ENCODE results near the gene UQCRFS1.
"Not testable (repeated sequence)": the region's sequence is repeated elsewhere in the genome, so short reads cannot be mapped to it uniquely, and the experiment has no call there.

The UQCRFS1 gene

GRCh38 chr19:29247471-29247870 lies 34.5 kb upstream of the UQCRFS1 start:
- no peak overlapping the region for H3K9ac ChIP-seq (ENCODE audit: low read length)
- no peaks in the 10 kb centered on the region for H3K27me3 ChIP-seq (ENCODE audit: control insufficient read depth, insufficient read depth, low read length)
- no peaks in the 10 kb centered on the region for H3K36me3 ChIP-seq (ENCODE audit: control insufficient read depth, low read depth, low read length)
- H3K4me3 ChIP-seq (ENCODE audit: low read length) = no peak overlapping the region
- no peak overlapping the region for H3K27ac ChIP-seq (ENCODE audit: low read length)
- peaks cover 8% of the 10 kb centered on the region for H3K4me1 ChIP-seq (ENCODE audit: control insufficient read depth, low read depth, low read length)
- H3K9me3 ChIP-seq (ENCODE audit: control insufficient read depth, low read depth, low read length) = no peaks in the 10 kb centered on the region

- Histone ChIP-seq H3K9ac (ENCODE audit: low read length) (no peak overlapping the region), H3K27me3 (ENCODE audit: control insufficient read depth, insufficient read depth, low read length) (no peaks in the 10 kb centered on the region), H3K36me3 (ENCODE audit: control insufficient read depth, low read depth, low read length) (no peaks in the 10 kb centered on the region), H3K4me3 (ENCODE audit: low read length) (no peak overlapping the region), H3K4me1 (ENCODE audit: control insufficient read depth, low read depth, low read length) (peaks cover 8% of the 10 kb centered on the region), H3K9me3 (ENCODE audit: control insufficient read depth, low read depth, low read length) (no peaks in the 10 kb centered on the region), H3K27ac (ENCODE audit: low read length) (no peak overlapping the region)
These were observed 34.1 kb upstream of the UQCRFS1 start for GRCh38 chr19:29247051-29247450.

- Histone ChIP-seq H3K27ac (ENCODE audit: low read length) (no peak overlapping the region), H3K4me3 (ENCODE audit: low read length) (no peak overlapping the region), H3K27me3 (ENCODE audit: control insufficient read depth, insufficient read depth, low read length) (no peaks in the 10 kb centered on the region), H3K4me1 (ENCODE audit: control insufficient read depth, low read depth, low read length) (peaks cover 8% of the 10 kb centered on the region), H3K9ac (ENCODE audit: low read length) (no peak overlapping the region), H3K36me3 (ENCODE audit: control insufficient read depth, low read depth, low read length) (no peaks in the 10 kb centered on the region), H3K9me3 (ENCODE audit: control insufficient read depth, low read depth, low read length) (no peaks in the 10 kb centered on the region)
These were observed 32.3 kb upstream of the UQCRFS1 start for GRCh38 chr19:29245215-29245614.

- Histone ChIP-seq H3K9me3 (ENCODE audit: control insufficient read depth, low read depth, low read length) (peaks cover 3% of the 10 kb centered on the region), H3K27me3 (ENCODE audit: control insufficient read depth, insufficient read depth, low read length) (no peaks in the 10 kb centered on the region), H3K4me3 (ENCODE audit: low read length) (no peak overlapping the region), H3K27ac (ENCODE audit: low read length) (no peak overlapping the region), H3K36me3 (ENCODE audit: control insufficient read depth, low read depth, low read length) (no peaks in the 10 kb centered on the region), H3K4me1 (ENCODE audit: control insufficient read depth, low read depth, low read length) (no peaks in the 10 kb centered on the region), H3K9ac (ENCODE audit: low read length) (no peak overlapping the region)
These were observed 28.4 kb upstream of the UQCRFS1 start for GRCh38 chr19:29241324-29241723.

- peaks cover 3% of the 10 kb centered on the region for H3K9me3 ChIP-seq (ENCODE audit: control insufficient read depth, low read depth, low read length)
- H3K9ac ChIP-seq (ENCODE audit: low read length) = no peak overlapping the region
- H3K36me3 ChIP-seq (ENCODE audit: control insufficient read depth, low read depth, low read length) = no peaks in the 10 kb centered on the region
- H3K4me1 ChIP-seq (ENCODE audit: control insufficient read depth, low read depth, low read length) = no peaks in the 10 kb centered on the region
- no peak overlapping the region for H3K27ac ChIP-seq (ENCODE audit: low read length)
- H3K4me3 ChIP-seq (ENCODE audit: low read length) = no peak overlapping the region
- H3K27me3 ChIP-seq (ENCODE audit: control insufficient read depth, insufficient read depth, low read length) = no peaks in the 10 kb centered on the region
These were observed 26.3 kb upstream of the UQCRFS1 start for GRCh38 chr19:29239213-29239776.

GRCh38 chr19:29233591-29233990 lies 20.6 kb upstream of the UQCRFS1 start:
- H3K4me1 ChIP-seq (ENCODE audit: control insufficient read depth, low read depth, low read length) = no peaks in the 10 kb centered on the region
- H3K9me3 ChIP-seq (ENCODE audit: control insufficient read depth, low read depth, low read length) = peaks cover 3% of the 10 kb centered on the region
- H3K27ac ChIP-seq (ENCODE audit: low read length) = no peak overlapping the region
- H3K4me3 ChIP-seq (ENCODE audit: low read length) = no peak overlapping the region
- no peaks in the 10 kb centered on the region for H3K27me3 ChIP-seq (ENCODE audit: control insufficient read depth, insufficient read depth, low read length)
- H3K36me3 ChIP-seq (ENCODE audit: control insufficient read depth, low read depth, low read length) = no peaks in the 10 kb centered on the region
- H3K9ac ChIP-seq (ENCODE audit: low read length) = no peak overlapping the region

- Histone ChIP-seq H3K9me3 (ENCODE audit: control insufficient read depth, low read depth, low read length) (peaks cover 3% of the 10 kb centered on the region), H3K36me3 (ENCODE audit: control insufficient read depth, low read depth, low read length) (no peaks in the 10 kb centered on the region), H3K27me3 (ENCODE audit: control insufficient read depth, insufficient read depth, low read length) (no peaks in the 10 kb centered on the region), H3K27ac (ENCODE audit: low read length) (no peak overlapping the region), H3K9ac (ENCODE audit: low read length) (no peak overlapping the region), H3K4me3 (ENCODE audit: low read length) (no peak overlapping the region), H3K4me1 (ENCODE audit: control insufficient read depth, low read depth, low read length) (no peaks in the 10 kb centered on the region)
These were observed 19.4 kb upstream of the UQCRFS1 start for GRCh38 chr19:29232315-29232852.

GRCh38 chr19:29231306-29231705 lies 18.4 kb upstream of the UQCRFS1 start:
- H3K36me3 ChIP-seq (ENCODE audit: control insufficient read depth, low read depth, low read length); H3K27ac ChIP-seq (ENCODE audit: low read length); H3K4me1 ChIP-seq (ENCODE audit: control insufficient read depth, low read depth, low read length); H3K4me3 ChIP-seq (ENCODE audit: low read length); H3K27me3 ChIP-seq (ENCODE audit: control insufficient read depth, insufficient read depth, low read length); H3K9ac ChIP-seq (ENCODE audit: low read length); H3K9me3 ChIP-seq (ENCODE audit: control insufficient read depth, low read depth, low read length): not testable (repeated sequence)

- Histone ChIP-seq H3K4me1 (ENCODE audit: control insufficient read depth, low read depth, low read length) (peaks cover 5% of the 10 kb centered on the region), H3K27me3 (ENCODE audit: control insufficient read depth, insufficient read depth, low read length) (no peaks in the 10 kb centered on the region), H3K36me3 (ENCODE audit: control insufficient read depth, low read depth, low read length) (no peaks in the 10 kb centered on the region), H3K9me3 (ENCODE audit: control insufficient read depth, low read depth, low read length) (no peaks in the 10 kb centered on the region), H3K9ac (ENCODE audit: low read length) (no peak overlapping the region), H3K27ac (ENCODE audit: low read length) (no peak overlapping the region), H3K4me3 (ENCODE audit: low read length) (no peak overlapping the region)
These were observed 4.7 kb upstream of the UQCRFS1 start for GRCh38 chr19:29217616-29218015.

- Histone ChIP-seq H3K9ac (ENCODE audit: low read length) (no peak overlapping the region), H3K4me3 (ENCODE audit: low read length) (no peak overlapping the region), H3K27ac (ENCODE audit: low read length) (no peak overlapping the region), H3K9me3 (ENCODE audit: control insufficient read depth, low read depth, low read length) (no peaks in the 10 kb centered on the region), H3K36me3 (ENCODE audit: control insufficient read depth, low read depth, low read length) (no peaks in the 10 kb centered on the region), H3K27me3 (ENCODE audit: control insufficient read depth, insufficient read depth, low read length) (no peaks in the 10 kb centered on the region), H3K4me1 (ENCODE audit: control insufficient read depth, low read depth, low read length) (peaks cover 13% of the 10 kb centered on the region)
These were observed 3.1 kb upstream of the UQCRFS1 start for GRCh38 chr19:29216021-29216420.

- Histone ChIP-seq H3K4me1 (ENCODE audit: control insufficient read depth, low read depth, low read length) (peaks cover 13% of the 10 kb centered on the region), H3K27me3 (ENCODE audit: control insufficient read depth, insufficient read depth, low read length) (no peaks in the 10 kb centered on the region), H3K27ac (ENCODE audit: low read length) (no peak overlapping the region), H3K9ac (ENCODE audit: low read length) (no peak overlapping the region), H3K36me3 (ENCODE audit: control insufficient read depth, low read depth, low read length) (no peaks in the 10 kb centered on the region), H3K9me3 (ENCODE audit: control insufficient read depth, low read depth, low read length) (no peaks in the 10 kb centered on the region), H3K4me3 (ENCODE audit: low read length) (no peak overlapping the region)
These were observed 2.4 kb upstream of the UQCRFS1 start for GRCh38 chr19:29215322-29215845.

- Histone ChIP-seq H3K27ac (ENCODE audit: low read length) (no peak overlapping the region), H3K4me3 (ENCODE audit: low read length) (no peak overlapping the region), H3K36me3 (ENCODE audit: control insufficient read depth, low read depth, low read length) (no peaks in the 10 kb centered on the region), H3K9me3 (ENCODE audit: control insufficient read depth, low read depth, low read length) (no peaks in the 10 kb centered on the region), H3K4me1 (ENCODE audit: control insufficient read depth, low read depth, low read length) (peaks cover 21% of the 10 kb centered on the region), H3K27me3 (ENCODE audit: control insufficient read depth, insufficient read depth, low read length) (no peaks in the 10 kb centered on the region), H3K9ac (ENCODE audit: low read length) (no peak overlapping the region)
These were observed 1.5 kb upstream of the UQCRFS1 start for GRCh38 chr19:29214411-29214810.

Measured in iPS-18a (cell line).